ENCODE measurements around the gene RPS29. TPM values are rescaled to one million over a fixed set of nuclear protein-coding genes. Genes with fewer than 3 reads are reported as not detected.
"Not testable (repeated sequence)": the region's sequence is repeated elsewhere in the genome, so short reads cannot be mapped to it uniquely, and the experiment has no call there.

The RPS29 gene
- total RNA-seq, 2 experiments from 2014 or later = 1,858 to 2,382 TPM

DNA sequence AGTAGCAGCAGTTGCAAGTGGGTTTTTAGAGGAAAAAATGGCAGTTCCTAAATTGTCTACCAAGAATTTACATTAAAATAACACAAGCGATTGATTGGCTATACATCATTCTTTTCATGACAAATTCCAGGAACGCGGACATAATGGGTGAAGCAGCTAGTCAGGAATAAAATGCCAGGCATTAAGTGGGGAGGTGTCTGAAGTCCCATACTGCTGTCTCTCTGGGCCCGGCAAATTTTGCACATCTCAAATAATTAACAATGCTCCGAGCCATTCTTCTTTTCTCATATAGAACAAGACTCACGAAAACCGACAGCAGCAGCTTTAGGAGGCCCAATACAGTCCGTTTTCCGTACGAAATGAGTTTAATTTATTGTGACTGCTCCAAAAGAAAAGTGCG lies 33.5 kb upstream of the RPS29 start:
- intact Hi-C loops (cut with micrococcal nuclease) = loop anchor here (1.0 to 5.0 kb wide), 14 partner anchors 15 to 1107 kb away; partner anchors contain the start of genes DMAC2L, KLHDC2, L2HGDH and LRR1
- H3K36me3 Mint-ChIP-seq (ENCODE audit: low read depth) = peaks cover 46% of the 10 kb centered on the region
- no peak for DNase-seq
- CTCF ChIA-PET = interaction anchor here (1.0 to 5.7 kb wide), 9 partner anchors 13 to 478 kb away, joined by 3 to 77 read pairs (median 4); partner anchors contain the start of genes DNAAF2, KLHDC2, LRR1 and NEMF
- peak overlapping the region; percentile 97 for H3K27ac Mint-ChIP-seq
- H3K4me1 Mint-ChIP-seq (ENCODE audit: low read depth) = peaks cover 48% of the 10 kb centered on the region
- no peaks in the 10 kb centered on the region for H3K27me3 Mint-ChIP-seq (ENCODE audit: low read depth)
- H3K4me3 Mint-ChIP-seq = peak overlapping the region; percentile 97
- H3K9me3 Mint-ChIP-seq = no peaks in the 10 kb centered on the region

DNA sequence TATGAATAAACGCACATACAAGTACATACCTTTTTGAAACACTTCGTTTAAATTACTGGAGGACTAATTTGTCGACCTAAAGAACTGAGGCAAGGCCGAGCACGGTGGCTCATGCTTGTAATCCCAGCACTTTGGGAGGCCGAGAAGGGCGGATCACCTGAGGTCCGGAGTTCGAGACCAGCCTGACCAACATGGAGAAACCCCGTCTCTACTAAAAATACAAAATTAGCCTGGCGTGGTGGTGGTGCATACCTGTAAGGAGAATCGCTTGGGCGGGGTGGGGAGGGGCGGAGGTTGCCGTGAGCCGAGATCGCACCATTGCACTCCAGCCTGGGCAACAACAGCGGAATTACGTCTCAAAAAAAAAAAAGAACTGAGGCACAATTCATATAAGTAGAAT lies 33.1 kb upstream of the RPS29 start:
- peaks cover 47% of the 10 kb centered on the region for H3K4me1 Mint-ChIP-seq (ENCODE audit: low read depth)

DNA sequence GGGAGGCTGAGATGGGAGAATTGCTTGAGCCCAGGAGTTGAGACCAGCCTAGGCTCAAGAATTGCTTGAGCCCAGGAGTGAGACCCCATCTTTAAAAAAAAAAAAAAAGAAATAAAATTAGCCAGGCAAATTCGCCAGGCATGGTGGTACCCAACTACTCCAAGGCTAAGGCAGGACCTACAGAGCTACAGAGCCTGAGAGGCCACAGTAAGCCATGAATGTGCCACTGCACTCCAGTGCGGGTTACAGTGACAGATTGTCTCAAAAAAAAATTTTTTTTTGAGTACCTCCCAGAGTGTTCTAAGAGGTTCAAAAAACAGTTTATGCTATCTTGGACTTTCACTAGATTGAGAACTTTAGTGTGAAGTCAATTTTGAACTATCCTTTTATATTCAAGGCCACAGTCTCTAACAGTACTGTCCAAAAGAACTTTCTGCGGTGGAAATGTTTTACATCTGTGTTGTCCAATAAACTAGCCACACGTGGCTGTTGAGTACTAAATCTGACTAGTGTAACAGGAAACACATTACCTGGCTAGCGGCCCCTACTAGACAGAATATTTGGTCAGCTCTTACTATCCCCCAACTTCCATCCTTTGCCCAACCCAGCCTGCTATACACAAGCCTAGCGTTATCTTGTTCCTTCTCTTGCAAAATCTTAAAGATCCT lies 31.8 kb upstream of the RPS29 start:
- CTCF ChIA-PET = interaction anchor here (1.5 kb wide), 1 partner anchor 15 kb away, joined by 4 read pairs; no protein-coding TSS in a partner anchor
- intact Hi-C loops (cut with micrococcal nuclease) = no loop called here
- Mint-ChIP-seq H3K9me3 (no peaks in the 10 kb centered on the region), H3K27me3 (ENCODE audit: low read depth) (no peaks in the 10 kb centered on the region), H3K4me3 (no peak overlapping the region), H3K36me3 (ENCODE audit: low read depth) (peaks cover 43% of the 10 kb centered on the region), H3K4me1 (ENCODE audit: low read depth) (peaks cover 37% of the 10 kb centered on the region), H3K27ac (peak overlapping the region; percentile 48)
- DNase-seq = no peak

More for the DNA sequence above, 33.1 kb upstream of the RPS29 start:
- peak overlapping the region; percentile 97 for H3K4me3 Mint-ChIP-seq
- H3K9me3 Mint-ChIP-seq; H3K27me3 Mint-ChIP-seq (ENCODE audit: low read depth); DNase-seq; intact Hi-C loops (cut with micrococcal nuclease): not testable (repeated sequence)
- CTCF ChIA-PET = interaction anchor here (1.1 to 5.7 kb wide), 4 partner anchors 14 to 236 kb away, joined by 4 to 77 read pairs (median 8); partner anchors contain the start of genes DNAAF2 and RPS29
- peaks cover 47% of the 10 kb centered on the region for H3K36me3 Mint-ChIP-seq (ENCODE audit: low read depth)
- H3K27ac Mint-ChIP-seq = peak overlapping the region; percentile 97

DNA sequence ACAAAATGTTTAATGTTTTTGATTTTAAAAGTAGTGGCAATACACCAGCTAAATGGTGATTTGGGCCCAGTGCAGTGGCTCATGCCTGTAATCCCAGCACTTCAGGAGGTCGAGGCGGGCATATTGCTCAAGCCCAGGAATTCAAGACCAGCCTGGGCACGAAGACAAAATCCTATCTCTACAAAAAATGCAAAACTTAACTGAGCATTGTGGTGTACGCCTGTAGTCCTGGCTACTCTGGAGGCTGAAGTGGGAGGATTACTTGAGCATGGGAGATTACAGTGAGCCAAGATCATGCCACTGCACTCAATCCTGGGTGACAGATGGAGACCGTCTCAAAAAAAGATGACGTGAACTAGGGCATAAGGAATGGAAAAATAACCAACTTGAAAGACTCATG lies 29.6 kb upstream of the RPS29 start:
- intact Hi-C loops (cut with micrococcal nuclease) = no loop called here
- H3K36me3 Mint-ChIP-seq (ENCODE audit: low read depth) = peaks cover 34% of the 10 kb centered on the region
- H3K27me3 Mint-ChIP-seq (ENCODE audit: low read depth) = no peaks in the 10 kb centered on the region
- DNase-seq = no peak
- CTCF ChIA-PET = no interaction called here
- H3K27ac Mint-ChIP-seq = peak overlapping the region; percentile 46
- H3K9me3 Mint-ChIP-seq = no peaks in the 10 kb centered on the region
- H3K4me1 Mint-ChIP-seq (ENCODE audit: low read depth) = peaks cover 27% of the 10 kb centered on the region
- H3K4me3 Mint-ChIP-seq = no peak overlapping the region

DNA sequence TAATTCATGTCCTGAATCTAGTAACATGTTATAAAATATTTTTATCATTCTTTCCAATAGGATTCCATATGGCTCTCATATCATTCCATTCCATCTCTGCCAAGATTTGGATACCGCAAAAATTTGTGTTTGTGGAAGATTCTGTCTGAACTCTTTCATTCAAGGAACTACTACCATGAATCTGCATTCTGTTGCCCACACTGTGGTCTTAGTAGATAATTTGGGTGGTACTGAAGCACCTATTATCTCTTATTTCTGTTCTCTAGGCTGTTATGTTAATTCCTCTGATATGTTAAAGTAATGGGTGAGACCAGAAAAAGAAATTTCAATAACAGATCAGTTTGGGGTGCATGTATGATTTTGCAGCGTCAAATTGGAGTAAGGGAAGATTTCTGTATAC lies 28.0 kb upstream of the RPS29 start:
- CTCF ChIA-PET = interaction anchor here (1.2 kb wide), 1 partner anchor 20 kb away, joined by 3 read pairs; no protein-coding TSS in a partner anchor
- intact Hi-C loops (cut with micrococcal nuclease) = no loop called here
- Mint-ChIP-seq H3K27ac (no peak overlapping the region), H3K4me1 (ENCODE audit: low read depth) (peaks cover 23% of the 10 kb centered on the region), H3K27me3 (ENCODE audit: low read depth) (no peaks in the 10 kb centered on the region), H3K4me3 (no peak overlapping the region), H3K36me3 (ENCODE audit: low read depth) (peaks cover 27% of the 10 kb centered on the region), H3K9me3 (no peaks in the 10 kb centered on the region)
- DNase-seq = no peak

DNA sequence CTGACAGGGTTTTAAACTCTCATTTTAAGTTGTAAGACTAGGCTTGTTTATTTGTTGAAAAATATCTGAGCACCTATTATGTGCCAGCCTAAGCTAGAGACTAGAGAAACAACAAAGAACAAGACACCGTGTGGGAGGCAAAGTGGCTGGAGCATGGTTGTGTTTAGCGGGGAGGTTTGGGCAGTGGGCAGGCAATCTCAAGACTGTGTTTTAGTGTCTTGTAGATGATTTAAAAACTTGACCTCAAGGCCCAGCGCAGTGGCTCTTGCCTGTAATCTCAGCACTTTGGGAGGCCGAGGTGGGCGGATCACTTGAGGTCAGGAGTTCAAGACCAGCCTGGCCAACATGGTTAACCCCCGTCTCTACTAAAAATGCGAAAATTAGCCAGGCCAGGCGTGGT lies 26.5 kb upstream of the RPS29 start:
- Mint-ChIP-seq H3K36me3 (ENCODE audit: low read depth) (peaks cover 21% of the 10 kb centered on the region), H3K27me3 (ENCODE audit: low read depth) (no peaks in the 10 kb centered on the region), H3K4me3 (no peak overlapping the region), H3K4me1 (ENCODE audit: low read depth) (peaks cover 10% of the 10 kb centered on the region), H3K9me3 (no peaks in the 10 kb centered on the region), H3K27ac (no peak overlapping the region)
- DNase-seq = no peak
- CTCF ChIA-PET = no interaction called here
- intact Hi-C loops (cut with micrococcal nuclease) = no loop called here

DNA sequence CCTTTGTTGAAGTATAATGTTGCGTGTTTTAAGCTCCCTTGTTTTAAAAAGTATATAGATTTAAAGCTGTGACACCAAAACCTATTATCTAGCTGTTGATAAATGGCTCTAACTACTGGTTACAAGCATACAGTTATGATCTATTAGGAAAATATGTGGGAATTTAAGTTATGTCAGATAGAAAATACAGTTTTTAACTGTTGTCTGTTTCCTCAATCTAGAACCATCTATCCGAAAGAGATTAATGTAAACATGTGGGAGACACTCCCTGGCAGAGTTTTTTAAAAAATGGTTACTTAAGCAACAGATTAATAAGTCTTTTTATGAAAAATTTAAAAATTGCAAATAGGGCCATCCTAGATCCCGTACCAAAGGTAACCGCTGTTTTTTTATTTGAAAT lies 26.1 kb upstream of the RPS29 start:
- intact Hi-C loops (cut with micrococcal nuclease) = no loop called here
- H3K36me3 Mint-ChIP-seq (ENCODE audit: low read depth) = peaks cover 19% of the 10 kb centered on the region
- no peaks in the 10 kb centered on the region for H3K27me3 Mint-ChIP-seq (ENCODE audit: low read depth)
- H3K4me1 Mint-ChIP-seq (ENCODE audit: low read depth) = peaks cover 6% of the 10 kb centered on the region
- CTCF ChIA-PET = interaction anchor here (0.7 kb wide), 1 partner anchor 25 kb away, joined by 4 read pairs; no protein-coding TSS in a partner anchor
- H3K27ac Mint-ChIP-seq = no peak overlapping the region
- DNase-seq = no peak
- no peaks in the 10 kb centered on the region for H3K9me3 Mint-ChIP-seq
- no peak overlapping the region for H3K4me3 Mint-ChIP-seq

DNA sequence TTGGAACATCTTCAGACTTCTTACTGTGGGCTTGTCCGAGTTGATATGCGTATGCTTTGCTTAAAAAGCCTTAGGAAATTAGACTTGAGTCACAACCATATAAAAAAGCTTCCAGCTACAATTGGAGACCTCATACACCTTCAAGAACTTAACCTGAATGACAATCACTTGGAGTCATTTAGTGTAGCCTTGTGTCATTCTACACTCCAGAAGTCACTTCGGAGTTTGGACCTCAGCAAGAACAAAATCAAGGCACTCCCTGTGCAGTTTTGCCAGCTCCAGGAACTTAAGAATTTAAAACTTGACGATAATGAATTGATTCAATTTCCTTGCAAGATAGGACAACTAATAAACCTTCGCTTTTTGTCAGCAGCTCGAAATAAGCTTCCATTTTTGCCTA lies 21.4 kb upstream of the RPS29 start:
- Mint-ChIP-seq H3K4me3 (no peak overlapping the region), H3K9me3 (no peaks in the 10 kb centered on the region), H3K36me3 (ENCODE audit: low read depth) (peaks cover 27% of the 10 kb centered on the region), H3K27me3 (ENCODE audit: low read depth) (no peaks in the 10 kb centered on the region), H3K4me1 (ENCODE audit: low read depth) (peaks cover 7% of the 10 kb centered on the region), H3K27ac (no peak overlapping the region)
- CTCF ChIA-PET = interaction anchor here (0.7 kb wide), 1 partner anchor 505 kb away, joined by 3 read pairs; no protein-coding TSS in a partner anchor
- intact Hi-C loops (cut with micrococcal nuclease) = no loop called here
- no peak for DNase-seq

DNA sequence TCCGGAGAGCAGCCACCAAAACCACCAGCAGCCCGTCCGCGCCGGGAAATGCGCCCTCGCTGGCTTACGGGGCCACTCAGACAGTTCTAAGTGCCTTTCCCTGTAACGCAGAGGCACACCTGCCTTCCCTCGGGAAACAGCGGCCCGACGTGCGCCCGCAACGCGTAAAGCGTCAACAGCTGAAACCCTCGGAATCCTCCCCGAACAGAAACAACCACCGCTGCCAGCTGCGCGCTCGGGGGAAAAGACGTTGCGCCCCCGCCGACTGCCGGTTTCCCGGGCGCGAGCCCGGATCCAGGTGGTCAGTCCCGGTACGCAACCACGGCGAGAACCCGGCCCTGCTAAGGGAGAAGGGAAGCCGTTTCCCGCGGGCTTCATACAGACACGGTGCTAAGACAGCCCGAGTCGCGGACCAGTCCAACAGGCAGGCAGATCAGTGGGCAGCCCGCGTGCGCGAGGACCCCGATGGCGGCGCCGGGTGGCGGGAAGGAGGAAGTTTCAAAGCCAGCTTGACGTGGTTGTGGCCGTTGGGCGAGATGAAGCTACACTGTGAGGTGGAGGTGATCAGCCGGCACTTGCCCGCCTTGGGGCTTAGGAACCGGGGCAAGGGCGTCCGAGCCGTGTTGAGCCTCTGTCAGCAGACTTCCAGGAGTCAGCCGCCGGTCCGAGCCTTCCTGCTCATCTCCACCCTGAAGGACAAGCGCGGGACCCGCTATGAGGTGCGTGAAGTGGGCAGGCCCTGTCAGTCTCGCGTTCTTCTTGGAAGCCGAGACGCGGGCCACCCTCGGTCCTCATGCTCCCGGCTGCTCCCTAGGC lies 12.5 kb upstream of the RPS29 start, which contains the start of gene LRR1:
TSS of gene LRR1 (plus strand) at position 456 of the 816 bp plus-strand sequence. CDS start at position 537, 81 bp downstream.
- Mint-ChIP-seq H3K36me3 (ENCODE audit: low read depth) (peaks cover 23% of the 10 kb centered on the region), H3K27ac (peak within 1 kb of the TSS; percentile 99), H3K27me3 (ENCODE audit: low read depth) (no peaks in the 10 kb centered on the region), H3K4me1 (ENCODE audit: low read depth) (peaks cover 20% of the 10 kb centered on the region), H3K9me3 (no peaks in the 10 kb centered on the region), H3K4me3 (peak within 1 kb of the TSS; percentile 99)
- DNase-seq = peak; percentile 87
- CTCF ChIA-PET = interaction anchor here (0.6 to 2.9 kb wide), 4 partner anchors 12 to 105 kb away, joined by 3 to 33 read pairs (median 4); partner anchors contain the start of genes MGAT2, RPL36AL and RPS29
- intact Hi-C loops (cut with micrococcal nuclease) = loop anchor here (1.0 to 10.0 kb wide), 6 partner anchors 12 to 1216 kb away; partner anchors contain the start of genes DMAC2L, KLHDC2, L2HGDH and MGAT2

DNA sequence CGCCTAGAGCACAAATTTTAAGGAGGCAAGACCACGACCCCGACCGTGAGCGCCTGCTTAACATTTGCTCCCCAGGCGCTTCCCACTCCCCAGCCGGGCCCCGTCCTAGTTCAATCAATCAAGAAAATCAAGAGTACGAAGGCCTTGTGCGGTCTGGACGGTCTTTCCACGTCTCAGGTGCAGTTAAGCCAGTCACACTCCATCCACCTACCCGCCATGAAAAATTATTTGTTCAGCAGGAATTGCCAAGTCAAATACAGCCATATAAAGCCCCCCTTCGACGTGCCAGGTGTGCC lies 12.0 kb upstream of the RPS29 start:
- CTCF ChIA-PET = interaction anchor here (0.6 to 2.9 kb wide), 2 partner anchors 11 to 255 kb away, joined by 3 to 33 read pairs; partner anchors contain the start of genes NEMF and RPS29
- Mint-ChIP-seq H3K27me3 (ENCODE audit: low read depth) (no peaks in the 10 kb centered on the region), H3K9me3 (no peaks in the 10 kb centered on the region), H3K36me3 (ENCODE audit: low read depth) (peaks cover 23% of the 10 kb centered on the region), H3K27ac (peak overlapping the region; percentile 99), H3K4me3 (peak overlapping the region; percentile 99), H3K4me1 (ENCODE audit: low read depth) (peaks cover 20% of the 10 kb centered on the region)
- intact Hi-C loops (cut with micrococcal nuclease) = loop anchor here (1.0 to 10.0 kb wide), 6 partner anchors 12 to 1217 kb away; partner anchors contain the start of genes DMAC2L, KLHDC2, L2HGDH and MGAT2
- DNase-seq = no peak

DNA sequence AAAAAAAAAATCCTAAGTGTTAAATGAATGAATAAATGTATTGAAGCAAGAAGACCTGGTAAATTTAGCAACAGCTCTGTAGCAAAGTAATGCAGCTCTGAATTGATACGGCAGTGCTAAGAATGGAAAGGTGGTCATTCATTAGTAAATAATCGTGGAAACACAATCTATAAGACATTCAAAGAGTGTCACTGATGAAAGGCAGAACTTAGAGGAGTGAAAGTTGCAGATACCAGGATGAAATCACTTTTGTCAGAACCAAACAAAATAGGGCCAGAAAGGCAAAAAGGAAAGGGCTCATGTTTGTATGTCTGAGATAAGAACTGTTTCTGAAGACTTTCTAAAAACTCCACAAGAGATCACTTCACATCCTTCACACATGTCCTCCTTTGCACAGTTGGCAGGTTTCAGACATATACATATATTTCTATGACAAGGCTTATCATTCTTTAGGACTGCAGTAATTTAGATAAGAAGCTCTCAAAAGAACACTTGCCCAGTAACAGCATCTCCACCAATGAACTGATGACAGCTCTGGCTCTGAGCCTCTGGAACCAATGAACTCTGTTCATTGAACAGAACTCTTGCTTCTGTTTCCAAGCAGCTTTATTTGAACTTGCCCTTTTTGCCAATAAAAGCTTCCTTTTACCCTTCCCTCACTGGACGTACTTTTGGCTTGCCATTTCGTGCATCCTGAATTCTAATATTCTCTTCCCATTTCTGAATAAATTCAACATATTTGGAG lies 8.3 kb upstream of the RPS29 start:
- CTCF ChIA-PET = interaction anchor here (0.6 to 1.9 kb wide), 6 partner anchors 8 to 133 kb away, joined by 3 to 22 read pairs (median 4); partner anchors contain the start of genes KLHDC1 and RPS29
- Mint-ChIP-seq H3K4me3 (no peak overlapping the region), H3K36me3 (ENCODE audit: low read depth) (peaks cover 12% of the 10 kb centered on the region), H3K9me3 (no peaks in the 10 kb centered on the region), H3K27ac (no peak overlapping the region), H3K27me3 (ENCODE audit: low read depth) (no peaks in the 10 kb centered on the region), H3K4me1 (ENCODE audit: low read depth) (peaks cover 11% of the 10 kb centered on the region)
- intact Hi-C loops (cut with micrococcal nuclease) = loop anchor here (10.0 kb wide), 1 partner anchor 1220 kb away; no protein-coding TSS in a partner anchor
- DNase-seq = no peak

Measured in activated naive CD4-positive, alpha-beta T cell treated with anti-CD3 and anti-CD28 coated beads for 36 hours (primary cell).